Brain pericyte (primary cell): ENCODE data around the gene TRAPPC14.

Experiments
- DNase-seq: peaks from one replicate; pipeline ENCODE4 v3.0.0-alpha.2; 2012; ENCODE audit warnings: low read depth, low spot score

Gene TRAPPC14

DNA sequence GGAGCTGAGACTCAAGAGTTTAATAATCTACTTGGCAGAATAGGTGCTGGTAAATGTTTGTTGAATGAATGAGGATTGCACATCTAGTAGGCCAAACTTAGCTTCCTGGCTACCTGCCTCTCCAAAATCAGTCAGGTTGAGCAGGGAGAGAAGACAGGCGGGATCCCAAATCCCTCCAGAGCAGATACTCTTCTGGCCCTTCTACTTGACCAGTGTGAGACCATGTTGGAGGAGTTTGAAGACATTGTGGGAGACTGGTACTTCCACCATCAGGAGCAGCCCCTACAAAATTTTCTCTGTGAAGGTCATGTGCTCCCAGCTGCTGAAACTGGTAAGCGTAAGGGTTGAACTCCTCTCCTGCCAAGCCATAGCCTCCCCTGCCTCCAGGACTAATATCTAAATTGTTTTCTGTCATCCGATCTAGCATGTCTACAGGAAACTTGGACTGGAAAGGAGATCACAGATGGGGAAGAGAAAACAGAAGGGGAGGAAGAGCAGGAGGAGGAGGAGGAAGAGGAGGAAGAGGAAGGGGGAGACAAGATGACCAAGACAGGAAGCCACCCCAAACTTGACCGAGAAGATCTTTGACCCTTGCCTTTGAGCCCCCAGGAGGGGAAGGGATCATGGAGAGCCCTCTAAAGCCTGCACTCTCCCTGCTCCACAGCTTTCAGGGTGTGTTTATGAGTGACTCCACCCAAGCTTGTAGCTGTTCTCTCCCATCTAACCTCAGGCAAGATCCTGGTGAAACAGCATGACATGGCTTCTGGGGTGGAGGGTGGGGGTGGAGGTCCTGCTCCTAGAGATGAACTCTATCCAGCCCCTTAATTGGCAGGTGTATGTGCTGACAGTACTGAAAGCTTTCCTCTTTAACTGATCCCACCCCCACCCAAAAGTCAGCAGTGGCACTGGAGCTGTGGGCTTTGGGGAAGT, 34.0 kb downstream of the TRAPPC14 start:
- DNase-seq: no peak

DNA sequence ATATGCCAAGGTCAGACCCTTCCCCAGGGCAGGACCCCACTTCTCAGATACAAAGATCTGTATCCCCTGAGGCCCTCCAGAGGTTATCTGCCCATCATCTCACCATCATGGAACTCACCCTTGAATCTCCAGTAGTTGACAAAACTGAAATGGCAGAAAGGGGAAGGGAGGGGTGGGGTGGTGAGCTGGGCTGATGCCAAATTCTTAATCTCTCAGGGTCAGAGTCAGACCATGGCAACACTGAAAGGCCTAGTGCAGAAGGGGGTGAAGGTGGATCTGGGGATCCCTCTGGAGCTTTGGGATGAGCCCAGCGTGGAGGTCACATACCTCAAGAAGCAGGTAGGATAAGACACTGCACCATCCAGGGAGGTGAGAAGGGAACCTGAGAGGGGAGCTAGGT, 36.0 kb downstream of the TRAPPC14 start:
- no peak for DNase-seq

DNA sequence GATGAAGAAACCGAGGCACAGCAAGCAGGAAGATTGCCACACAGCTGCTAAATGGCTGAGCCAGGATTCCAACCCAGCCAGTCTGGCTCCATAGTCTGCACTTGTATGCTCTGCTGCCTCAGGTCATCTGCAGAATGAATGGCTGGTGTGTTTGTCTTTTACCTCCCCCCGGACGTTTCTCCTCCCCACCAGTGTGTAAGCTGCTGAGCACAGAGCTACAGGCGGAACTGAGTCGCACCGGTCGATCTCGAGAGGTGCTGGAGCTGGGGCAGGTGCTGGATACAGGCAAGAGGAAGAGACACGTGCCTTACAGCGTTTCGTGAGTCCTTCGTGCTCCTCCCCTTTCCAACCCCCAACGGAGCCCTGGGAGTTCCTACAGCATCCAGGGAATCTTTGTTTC, 36.5 kb downstream of the TRAPPC14 start:
- no peak for DNase-seq

DNA sequence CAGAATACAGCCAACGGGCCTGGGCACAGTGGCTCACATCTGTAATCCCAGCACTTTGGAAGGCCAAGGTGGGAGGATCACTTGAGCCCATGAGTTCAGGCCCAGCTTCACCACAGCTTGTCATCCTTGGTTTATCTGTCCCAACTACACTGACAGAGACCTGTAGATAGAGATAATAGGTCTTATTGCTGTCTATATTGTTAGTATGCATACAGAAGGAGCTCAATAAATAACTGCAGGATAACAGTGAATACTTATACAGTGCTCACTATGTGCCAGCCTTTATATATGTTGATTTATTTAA, 37.8 kb downstream of the TRAPPC14 start:
- no peak for DNase-seq

DNA sequence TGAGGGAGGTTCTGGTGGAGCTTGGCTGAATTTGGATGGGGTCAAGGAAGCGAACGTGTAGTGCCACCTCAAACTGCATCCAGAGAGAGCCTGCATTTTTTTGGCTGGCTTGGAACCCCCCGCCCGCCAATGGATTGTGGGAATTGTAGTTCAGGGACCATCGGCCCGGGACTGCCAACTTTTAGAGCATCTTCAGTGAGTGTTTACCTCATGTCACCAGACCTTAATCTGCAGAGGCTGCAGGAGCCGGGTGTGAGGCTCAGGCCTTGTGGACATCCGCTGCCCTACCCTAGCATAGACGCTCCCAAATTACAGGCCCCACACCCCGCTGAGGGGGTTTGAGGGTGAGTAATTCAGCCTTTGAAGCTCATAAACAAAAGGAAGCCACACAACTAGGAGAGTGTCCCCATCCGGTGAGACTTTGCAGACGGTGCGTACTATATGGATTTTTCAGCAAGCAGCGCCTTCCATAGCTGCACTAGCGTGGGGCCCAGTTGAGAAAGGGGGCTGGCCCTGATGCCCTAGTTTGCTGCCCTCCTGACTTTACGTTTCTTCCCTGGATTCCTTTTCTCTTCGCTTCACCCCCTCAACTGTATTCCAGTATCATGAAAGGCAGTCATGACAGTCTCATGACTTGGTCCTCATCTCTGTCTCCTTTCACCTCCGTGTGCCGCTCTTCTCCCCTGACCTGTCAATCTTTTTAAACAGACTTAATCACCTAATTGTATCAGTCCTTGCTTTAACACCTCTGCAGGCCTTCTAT, 38.4 kb downstream of the TRAPPC14 start:
- no peak for DNase-seq

DNA sequence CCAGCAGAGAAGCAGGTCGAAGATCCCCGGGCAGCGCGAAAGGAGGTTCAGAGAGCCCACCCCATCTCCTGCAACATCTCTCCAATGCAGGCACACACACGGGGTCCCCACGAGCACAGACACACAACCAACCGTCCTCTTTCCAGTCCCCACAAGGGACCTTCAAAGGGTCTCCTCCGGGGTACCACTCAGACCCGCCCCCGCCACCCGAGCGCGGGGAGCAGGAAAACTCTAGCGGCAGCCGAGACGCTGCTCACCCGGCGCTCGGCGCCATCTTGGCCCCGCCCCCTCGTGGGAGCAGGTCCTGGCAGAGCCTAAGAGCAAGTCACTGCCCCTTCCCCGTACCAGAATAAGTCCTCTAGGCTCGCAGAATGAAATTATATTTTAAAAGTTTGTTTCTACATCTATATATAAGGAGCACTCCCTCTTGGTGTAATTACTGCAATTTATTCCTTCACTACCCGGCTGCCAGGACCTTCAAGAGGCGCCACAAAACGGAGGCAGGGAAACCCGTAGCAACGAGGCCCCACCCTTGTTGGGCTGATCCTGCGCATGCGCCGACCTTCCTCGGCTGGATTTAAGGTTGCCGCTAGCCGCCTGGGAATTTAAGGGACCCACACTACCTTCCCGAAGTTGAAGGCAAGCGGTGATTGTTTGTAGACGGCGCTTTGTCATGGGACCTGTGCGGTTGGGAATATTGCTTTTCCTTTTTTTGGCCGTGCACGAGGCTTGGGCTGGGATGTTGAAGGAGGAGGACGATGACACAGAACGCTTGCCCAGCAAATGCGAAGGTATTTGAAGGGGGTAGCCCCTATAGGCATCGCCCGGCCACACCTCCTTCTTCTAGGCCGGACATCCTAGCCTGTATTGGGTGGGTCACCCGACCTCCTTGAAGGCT, 39.2 kb downstream of the TRAPPC14 start, which contains the start of the genes CNPY4 and TAF6:
Gene CNPY4 (plus strand): TSS at position 563 of the 898 bp plus-strand sequence. CDS start 111 bp downstream, at position 674.
Gene TAF6 (minus strand): TSS at position 287 of the 898 bp plus-strand sequence. CDS start 5,149 bp downstream, outside the sequence.
- peak; percentile 87 for DNase-seq

DNA sequence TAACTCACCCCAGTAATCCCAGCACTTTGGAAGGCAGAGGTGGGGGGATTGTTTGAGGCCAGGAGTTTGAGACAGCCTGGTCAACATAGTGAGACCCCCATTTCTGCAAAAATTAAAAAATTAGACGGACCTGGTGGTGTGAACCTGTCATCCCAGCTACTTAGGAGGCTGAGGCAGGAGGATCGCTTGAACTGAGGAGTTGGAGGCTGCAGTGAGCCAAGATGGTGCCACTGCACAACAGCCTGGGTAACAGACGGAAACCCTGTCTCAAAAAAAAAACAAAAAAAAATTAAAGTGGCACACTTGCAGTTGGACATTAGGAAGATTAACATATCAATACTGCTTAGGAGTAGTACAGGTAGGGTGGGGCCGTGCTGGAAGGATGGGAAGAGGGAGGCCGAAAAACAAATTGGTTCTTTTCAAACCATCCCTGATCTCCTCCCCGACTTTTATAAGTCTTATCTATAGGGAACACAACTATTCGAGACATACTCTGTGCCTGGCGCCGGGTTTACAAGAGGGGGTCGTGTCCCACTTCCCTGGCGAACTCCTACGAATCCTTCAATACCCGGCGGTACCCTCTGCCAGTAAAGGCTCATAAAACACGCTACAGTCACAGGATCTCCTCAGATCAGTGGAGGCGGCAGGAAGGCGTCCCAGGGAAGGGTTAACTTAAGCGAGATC, 40.0 kb downstream of the TRAPPC14 start:
- DNase-seq: no peak

DNA sequence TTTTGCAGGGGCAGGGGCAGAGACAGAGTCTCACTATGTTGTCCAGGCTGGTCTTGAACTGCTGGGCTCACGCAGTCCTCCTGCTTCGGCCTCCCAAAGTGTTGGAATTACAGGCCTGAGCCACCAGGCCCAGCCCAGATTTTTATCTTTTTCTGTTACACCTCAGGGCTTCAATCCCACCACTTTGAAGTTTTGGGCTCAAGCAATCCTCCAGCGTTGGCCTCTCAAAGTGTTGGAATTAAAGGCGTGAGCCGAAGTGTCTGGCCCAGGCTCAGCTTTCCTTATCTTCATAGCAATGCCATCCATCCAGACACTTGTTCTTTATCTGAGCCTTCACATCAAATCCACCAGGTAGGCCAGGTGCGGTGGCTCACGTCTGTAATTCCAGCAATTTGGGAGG, 43.5 kb downstream of the TRAPPC14 start:
- no peak for DNase-seq

DNA sequence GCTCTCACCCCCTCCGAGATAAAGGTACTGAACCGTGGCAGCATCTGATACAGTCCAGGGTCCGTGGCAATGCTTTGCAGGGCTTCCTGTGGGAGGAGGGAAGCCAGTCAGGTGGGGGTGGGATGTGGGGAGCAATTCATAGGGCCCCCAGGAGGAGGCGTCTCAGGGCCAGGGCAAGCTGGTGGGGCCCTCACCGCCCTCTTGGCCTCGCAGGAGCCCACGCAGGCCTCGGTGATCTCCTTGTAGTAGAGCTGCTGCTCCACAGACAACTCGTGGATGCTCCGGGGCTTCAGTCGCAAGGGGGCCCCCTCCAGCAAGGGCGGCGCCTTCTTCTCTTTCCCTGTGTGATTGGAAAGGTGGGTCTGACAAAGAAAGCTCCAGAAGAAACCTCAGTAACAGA, 46.6 kb downstream of the TRAPPC14 start:
- no peak for DNase-seq

DNA sequence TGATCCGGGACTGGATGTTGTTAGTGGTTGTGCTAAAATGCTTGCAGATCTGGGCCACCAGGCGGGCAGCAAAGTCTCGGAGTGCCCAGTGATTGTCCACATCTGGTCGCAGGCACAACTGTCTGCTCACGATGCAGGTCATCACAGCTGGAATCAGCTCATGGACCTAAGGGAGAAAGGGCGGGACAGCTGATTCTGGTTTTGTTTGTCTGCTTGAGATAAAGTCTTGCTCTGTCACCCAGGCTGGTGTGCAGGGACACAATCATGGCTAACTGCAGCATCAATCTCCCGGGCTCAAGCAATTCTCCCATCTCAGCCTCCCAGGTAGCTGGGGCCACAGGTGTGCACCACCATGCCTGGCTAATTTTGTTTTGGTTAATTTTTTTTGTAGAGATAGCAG, 47.4 kb downstream of the TRAPPC14 start:
- no peak for DNase-seq

DNA sequence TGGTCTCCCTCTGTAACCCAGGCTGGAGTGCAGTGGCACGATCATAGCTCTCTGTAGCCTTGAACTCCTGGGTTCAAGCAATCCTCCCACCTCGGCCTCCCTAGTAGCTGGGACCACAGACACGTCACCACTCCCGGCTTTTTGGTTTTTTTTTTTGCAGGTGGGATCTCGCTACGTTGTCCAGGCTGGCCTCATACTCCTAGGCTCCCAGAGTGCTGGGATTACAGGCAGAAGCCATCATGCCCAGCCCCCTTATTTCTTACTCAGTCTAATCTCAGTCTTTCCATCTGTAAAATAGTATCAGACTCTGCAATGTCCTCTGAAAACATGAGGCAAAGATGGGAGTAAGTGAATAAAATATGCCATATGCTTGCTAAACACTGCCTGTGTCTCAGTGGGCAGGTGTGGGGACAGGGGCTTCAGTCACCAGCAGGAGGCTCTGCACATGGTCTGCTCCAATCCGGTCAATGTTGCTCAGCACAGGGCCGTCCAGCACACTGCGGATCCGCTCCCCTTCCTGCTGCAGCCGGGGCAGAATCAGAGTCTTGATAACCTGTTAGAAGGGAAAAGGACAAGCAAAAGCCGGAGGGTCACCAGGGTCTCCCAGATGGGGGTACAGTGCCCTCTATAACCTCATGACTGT, 48.9 kb downstream of the TRAPPC14 start:
- no peak for DNase-seq

DNA sequence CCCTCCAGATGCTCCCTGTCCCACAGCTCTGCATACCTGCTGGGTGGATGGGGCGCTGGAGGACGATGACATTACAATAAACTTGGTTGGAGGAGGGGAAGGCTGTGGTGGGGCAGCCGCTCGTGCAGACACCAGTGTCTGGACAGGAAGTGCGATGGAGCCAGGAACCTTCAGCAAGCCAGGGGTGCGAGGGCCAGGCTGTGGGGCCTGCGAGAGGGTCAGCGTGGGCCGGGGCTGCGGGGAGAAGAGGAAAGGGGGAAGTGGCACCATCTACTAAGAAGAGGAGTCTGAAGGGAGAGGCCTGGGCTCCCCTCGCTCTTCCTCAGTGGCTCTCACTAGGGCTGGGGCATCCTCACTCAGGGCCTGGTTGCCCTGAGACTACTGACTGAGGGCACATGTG, 50.6 kb downstream of the TRAPPC14 start:
- no peak for DNase-seq

DNA sequence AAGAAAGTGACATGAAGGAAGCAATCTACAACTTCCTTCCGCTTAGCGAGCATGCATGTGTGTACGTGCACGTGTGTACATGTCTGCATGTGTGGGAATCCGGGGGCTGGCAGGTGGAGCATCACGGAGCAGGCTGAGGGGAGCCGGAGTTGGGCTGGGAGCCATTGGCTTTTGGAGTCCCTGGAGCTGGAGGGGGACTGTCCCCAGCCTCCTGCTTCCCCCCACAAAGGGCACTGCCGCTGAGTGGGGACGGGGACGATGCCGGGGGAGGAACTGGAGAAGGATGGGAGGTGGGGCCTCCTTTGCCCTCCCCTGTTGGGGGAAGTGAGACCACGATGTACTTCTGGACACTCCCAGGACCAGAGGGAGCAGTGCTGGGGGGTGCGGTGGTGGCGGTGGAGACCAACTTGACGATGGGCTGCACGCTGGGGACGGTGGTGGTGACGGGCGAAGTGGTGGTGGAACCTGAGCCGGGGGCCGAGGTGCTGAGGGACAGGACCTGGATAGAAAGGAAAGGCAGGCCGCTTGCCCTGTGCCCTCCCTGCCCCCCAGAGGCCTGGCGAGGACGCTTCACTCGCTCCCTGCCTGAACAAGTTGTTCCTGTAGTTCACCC, 51.3 kb downstream of the TRAPPC14 start:
- no peak for DNase-seq

DNA sequence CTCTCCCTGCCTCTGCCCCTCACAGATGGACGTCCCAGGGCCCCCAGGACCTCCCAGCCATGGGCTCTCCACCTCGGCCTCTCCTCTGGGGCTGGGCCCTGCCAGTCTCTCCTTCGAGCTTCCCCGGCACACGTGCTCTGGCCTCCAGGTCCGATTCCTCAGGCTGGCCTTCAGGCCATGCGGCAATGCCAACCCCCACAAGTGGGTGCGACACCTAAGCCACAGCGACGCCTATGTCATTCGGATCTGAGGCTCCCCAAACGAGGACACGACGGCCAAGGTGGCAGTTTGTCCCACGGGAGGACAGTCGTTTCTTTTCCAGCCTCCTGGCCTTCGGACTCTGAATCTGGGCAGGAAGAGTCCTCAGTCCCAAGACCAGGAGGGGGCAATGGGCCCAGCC, 51.9 kb downstream of the TRAPPC14 start:
- DNase-seq: no peak

DNA sequence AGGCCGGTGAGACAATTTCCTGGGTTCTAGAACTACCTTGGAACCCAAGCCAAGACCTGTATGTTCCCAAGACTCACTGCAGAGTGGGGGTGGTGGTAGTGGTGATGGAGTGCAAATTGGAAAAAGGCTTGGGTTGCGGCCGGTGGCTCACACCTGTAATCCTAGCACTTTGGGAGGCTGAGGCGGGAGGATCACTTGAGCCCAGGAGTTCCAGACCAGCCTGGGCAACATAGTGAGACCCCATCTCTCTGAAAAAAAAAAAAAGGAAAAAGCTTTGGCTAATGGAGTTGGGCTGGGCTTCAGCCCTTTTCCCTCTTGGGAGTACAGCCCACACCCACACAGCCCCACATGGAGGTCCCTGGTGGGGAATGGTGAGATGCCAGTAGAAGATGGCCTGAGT, 53.0 kb downstream of the TRAPPC14 start:
- no peak for DNase-seq
